A549 (cell line): ENCODE results near the gene AKT1S1.

Experiments used
- BHLHE40 ChIP-seq: IDR thresholded peaks from 2 replicates; pipeline ENCODE4 v1.6.1; 2012; ENCODE audit warnings: low read depth, low read length, inconsistent platforms
- EP300 ChIP-seq, 2 experiments: fragments of >200 bp; sonication (Bioruptor Twin); formaldehyde crosslinking; IDR thresholded peaks; 2 replicates in 1 of 2; 3 replicates in 1 of 2; pipeline ENCODE4 v1.6.1; 2016 to 2017
- TF ChIP-seq, protein P1 (sequence below): fragments of >200 bp; sonication (Bioruptor Twin); formaldehyde crosslinking; IDR thresholded peaks from 3 replicates; pipeline ENCODE4 v1.5.1; 2016

DNA sequence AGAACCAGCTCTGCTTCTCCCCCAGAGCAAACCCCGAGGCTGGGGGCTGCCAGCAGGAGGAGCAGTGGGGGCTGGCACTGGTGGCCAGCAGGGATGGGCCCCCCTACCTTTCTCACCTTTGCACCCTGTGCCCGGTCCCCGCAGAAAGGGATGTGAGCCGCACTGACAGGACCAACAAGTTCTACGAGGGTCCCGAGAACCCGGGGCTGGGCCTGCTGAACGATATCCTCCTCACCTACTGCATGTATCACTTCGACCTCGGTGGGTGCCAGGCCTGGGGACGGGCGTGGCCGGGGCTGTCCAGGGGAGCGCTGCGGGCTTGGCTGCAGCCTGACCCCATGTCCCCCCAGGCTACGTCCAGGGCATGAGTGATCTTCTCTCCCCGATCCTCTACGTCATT is 7.0 kb upstream of the AKT1S1 start:
- no peak for TF ChIP-seq BHLHE40
- TF ChIP-seq, protein P1, sequence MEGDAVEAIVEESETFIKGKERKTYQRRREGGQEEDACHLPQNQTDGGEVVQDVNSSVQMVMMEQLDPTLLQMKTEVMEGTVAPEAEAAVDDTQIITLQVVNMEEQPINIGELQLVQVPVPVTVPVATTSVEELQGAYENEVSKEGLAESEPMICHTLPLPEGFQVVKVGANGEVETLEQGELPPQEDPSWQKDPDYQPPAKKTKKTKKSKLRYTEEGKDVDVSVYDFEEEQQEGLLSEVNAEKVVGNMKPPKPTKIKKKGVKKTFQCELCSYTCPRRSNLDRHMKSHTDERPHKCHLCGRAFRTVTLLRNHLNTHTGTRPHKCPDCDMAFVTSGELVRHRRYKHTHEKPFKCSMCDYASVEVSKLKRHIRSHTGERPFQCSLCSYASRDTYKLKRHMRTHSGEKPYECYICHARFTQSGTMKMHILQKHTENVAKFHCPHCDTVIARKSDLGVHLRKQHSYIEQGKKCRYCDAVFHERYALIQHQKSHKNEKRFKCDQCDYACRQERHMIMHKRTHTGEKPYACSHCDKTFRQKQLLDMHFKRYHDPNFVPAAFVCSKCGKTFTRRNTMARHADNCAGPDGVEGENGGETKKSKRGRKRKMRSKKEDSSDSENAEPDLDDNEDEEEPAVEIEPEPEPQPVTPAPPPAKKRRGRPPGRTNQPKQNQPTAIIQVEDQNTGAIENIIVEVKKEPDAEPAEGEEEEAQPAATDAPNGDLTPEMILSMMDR = no peak
- TF ChIP-seq EP300 (IDR thresholded peaks at IDR 0.05) = no peak
